Kasumi-1 (cell line): Measurements from ENCODE around the gene TMEM156.
"Not testable (repeated sequence)": the region's sequence is repeated elsewhere in the genome, so short reads cannot be mapped to it uniquely, and the experiment has no call there.

Experiments
- DNase-seq, 2 experiments: peaks; one replicate each; lab custom pipeline; 2025; lab: John Stamatoyannopoulos, UW

Gene TMEM156

DNA sequence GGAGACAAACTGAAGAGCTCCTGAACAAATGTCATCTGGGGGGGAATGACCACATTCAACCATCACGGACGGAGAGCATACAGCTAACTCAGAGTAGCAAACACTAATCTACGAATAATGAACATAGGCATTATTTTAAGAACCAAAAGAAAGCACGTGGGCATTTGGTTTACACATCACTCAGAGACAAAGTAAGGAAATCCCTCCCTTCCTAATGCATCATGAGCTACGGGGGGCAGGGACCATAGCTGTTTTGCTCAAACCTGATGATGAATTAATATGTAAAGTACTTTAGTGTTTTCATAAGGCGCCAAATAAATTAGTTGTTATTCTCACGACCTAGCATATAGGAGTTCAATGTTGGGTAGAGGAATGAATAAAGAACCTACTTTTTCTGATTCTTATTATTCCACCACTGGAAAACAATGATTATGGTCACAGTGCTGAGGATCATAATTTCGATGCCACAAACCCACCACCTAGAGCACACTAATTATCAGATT lies 11.7 kb upstream of the TMEM156 start:
- peak in 1 of 2 experiments; percentile 43 for DNase-seq

DNA sequence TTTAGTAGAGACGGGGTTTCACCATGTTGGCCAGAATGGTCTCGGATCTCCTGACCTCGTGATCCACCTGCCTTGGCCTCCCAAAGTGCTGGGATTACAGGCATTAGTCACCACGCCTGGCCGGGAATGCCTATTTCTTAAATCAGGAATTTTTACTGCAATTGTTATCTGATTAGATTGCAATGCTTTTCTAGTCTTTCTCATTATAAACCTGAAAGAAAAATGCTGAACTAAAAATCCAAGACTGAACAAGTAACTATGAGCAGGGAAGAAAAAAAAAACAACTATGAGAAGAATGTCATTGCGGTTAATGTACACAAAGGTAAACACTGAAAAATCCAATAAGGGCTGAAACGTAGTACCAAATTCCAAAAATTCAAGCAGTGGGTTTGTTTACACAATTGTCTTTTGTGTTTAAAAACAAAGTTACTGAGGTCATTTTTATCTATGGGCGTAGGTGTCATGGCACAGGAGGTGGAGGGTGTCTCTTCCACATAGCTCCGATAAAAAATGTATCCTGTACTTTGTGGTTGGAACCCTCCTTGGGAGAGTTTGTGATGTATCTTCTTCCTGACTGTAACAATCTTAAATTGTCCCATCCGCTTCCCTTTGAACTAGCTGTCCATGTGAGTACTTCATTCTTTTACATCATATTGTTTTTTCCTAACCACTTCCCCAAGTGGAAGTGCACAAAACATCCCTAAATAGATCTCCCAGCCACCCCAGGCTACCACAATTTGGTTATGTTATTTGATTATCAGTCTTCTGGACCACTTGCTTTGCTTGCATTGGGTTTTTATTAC lies 11.1 kb upstream of the TMEM156 start:
- DNase-seq = peak in 1 of 2 experiments; percentile 43

DNA sequence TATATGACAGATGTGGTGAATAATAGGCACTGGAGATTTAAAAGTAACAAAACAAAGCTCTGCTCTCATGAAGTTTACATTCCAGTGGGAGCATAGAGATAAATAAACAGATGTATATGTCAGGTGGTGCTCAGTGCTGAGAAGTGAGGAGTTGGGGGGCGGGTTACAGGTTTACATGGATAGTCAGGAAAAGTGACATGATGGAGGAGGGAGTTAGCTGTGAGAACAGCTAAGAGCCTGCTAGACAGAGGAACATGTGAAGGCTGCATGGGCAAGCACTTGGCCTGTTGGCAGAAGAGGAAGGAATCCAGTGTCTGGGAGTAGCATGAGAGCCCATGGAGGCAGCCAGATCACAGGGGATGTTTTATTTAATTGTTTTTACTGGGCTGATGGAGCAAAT lies 10.2 kb upstream of the TMEM156 start:
- DNase-seq = peak in 1 of 2 experiments; percentile 6

DNA sequence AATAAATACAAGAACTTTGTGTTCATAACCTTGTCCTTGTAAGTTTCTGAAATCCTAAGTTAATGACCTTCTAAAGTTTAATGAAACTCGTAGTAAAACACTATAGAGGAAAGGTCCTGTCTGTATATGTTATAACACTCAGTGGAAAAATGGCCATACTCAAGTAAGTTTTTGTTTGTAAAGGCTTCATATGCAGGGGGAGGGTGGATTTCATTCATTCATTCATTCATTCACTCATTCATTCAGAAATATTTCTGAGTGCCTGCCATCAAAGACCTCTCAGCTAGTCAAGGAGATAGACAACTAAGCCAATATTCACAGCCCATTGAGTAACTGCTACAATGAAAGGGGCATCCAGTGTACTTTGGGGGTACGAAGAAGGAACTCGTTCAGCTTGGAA lies 6.9 kb upstream of the TMEM156 start:
- DNase-seq = no peak

DNA sequence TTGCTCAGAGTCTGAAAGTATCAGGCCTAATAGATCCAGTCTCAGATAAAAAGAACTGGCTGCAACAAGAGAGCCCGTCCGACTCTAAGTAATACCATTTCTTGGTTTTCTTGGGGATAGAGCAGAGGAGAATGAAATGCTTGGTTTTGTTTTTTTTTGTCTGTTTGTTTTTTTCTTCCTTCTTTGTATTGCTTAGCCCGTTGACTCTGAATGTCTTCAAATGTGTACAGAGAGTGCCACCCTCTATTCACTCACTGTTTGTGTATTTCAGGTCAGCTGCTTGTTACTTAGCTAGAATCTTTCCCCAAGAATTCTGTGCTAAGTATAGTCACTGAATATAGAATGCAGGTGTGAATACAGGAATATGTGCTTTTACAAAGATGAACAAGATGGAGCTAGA lies 5.7 kb upstream of the TMEM156 start:
- DNase-seq = no peak

DNA sequence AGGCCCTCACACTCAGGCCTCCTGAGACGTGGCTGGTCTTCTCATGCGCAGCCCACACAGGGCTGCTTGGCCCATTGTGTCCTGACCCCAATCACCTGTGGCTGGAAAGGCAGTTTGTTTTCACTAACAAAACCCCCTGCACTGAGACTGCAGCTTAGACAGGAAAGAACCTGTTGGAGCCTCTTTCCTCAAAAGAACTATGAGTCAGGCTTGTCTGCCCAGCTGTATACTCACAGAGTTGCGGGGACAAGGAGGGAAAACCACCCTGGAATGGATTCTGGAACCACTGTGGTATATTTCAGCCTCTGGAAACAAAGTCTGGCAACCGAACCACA lies 5.2 kb upstream of the TMEM156 start:
- DNase-seq = no peak

DNA sequence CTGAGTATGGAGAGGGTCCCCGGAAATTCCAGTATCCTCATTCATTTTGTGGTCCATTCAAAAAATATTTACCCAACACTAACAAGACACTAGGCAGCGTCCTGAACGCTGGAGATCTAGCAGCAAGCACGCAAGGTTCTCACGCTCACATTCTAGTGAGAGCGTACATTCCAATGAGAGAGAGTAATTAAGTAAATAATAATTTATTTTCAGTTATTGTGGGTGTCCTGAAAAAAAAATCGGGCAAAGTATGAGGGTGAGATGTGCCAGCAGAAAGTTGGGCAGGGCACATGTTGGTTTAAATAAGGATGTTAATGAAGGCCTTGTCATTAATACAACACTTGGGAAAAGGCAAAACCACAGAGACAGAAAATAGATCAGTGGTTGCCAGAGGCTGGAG lies 4.0 kb upstream of the TMEM156 start:
- DNase-seq = no peak

DNA sequence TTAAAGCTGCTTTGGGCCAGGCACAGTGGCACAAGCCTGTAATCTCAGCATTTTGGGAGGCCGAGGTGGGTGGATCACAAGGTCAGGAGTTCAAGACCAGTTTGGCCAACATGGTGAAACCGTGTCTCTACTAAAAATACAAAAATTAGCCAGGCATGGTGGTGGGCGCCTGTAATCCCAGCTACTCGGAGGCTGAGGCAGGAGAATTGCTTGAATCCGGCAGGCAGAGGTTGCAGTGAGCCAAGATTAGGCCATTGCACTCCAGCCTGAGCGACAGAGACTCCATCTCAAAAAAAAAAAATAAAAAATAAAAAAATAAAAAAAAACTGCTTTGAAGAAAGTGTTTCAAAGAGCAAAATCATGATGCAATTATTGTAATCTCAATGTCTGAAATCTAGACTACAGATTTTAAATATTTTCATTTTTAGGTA lies 604 bp downstream of the TMEM156 start:
- DNase-seq = not testable (repeated sequence)

DNA sequence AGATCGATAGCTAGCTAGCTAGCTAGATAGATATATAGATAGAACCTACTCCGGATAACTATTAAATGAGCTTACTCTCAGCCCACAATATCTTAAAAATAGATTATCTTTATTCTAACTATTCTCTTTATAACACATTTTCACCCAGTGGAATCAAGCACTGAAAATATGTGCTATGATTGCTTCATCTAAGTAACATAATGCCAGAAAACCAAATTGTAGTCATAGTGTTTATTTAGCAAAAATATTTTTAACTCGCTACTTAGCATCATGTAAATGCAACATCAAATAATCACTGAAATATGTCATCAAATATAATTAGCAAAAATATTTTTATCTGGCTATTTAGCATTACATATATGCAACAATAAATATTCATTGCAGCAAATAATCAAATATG lies 1.5 kb downstream of the TMEM156 start:
- DNase-seq = no peak

DNA sequence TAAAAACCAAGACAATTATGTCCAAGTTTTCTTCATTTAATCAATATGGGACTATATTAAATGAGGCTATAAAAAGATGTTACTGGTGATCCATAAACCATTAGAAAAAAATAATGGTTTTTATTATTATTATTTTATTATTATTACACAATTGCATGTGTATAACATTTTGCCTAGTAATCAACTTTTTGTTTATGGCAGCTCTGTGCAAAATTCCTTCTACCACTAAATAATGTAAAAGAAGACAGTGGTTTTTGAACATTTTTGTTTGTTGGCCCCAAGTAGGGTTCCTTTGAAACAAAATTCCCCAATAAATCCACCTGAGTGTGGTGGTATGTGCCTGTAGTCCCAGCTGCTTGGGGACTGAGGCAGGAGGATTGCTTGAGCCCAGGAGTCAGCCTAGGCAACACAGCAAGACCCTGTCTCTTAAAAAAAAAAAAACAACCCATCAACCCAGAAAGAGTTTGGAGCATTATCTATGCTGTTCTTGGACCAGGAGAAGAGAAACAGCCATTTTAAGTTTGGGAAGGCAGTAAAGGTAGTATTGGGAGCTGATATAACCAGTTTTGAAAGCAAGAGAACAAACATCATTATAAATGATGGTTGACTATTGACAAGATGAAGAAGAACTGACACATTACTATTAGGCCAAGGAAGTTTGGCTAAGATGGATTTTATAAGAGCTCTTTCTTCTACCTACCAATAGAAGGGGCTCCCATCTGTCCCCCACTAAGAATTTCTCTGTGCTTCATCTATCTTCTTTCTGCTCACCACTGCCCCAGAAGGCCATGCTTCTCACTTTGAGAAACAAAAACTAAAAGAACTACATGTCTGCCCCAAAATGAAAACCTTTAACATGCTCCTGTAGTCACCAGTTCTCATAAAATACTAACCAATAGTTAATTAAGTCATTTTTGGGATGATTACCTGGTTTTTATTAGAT lies 2.2 kb downstream of the TMEM156 start:
- no peak for DNase-seq

DNA sequence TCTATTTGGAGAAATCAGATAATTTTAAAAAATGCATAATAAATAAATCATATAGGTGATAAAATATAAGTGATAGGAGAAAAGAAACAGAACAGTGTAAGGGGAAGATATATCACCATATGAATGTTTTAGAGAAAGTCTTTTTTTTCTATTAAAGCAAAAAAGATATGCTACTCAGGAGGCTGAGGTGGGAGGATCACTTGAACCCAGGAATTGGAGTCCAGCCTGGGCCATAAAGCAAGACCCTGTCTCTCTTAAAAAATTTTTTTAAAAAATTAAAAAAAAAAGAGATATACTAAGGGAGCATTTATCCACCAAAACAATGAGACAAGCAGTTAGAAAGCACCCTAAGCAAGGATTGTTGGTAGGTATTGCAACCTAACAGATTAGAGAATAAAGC lies 6.1 kb downstream of the TMEM156 start:
- no peak for DNase-seq

DNA sequence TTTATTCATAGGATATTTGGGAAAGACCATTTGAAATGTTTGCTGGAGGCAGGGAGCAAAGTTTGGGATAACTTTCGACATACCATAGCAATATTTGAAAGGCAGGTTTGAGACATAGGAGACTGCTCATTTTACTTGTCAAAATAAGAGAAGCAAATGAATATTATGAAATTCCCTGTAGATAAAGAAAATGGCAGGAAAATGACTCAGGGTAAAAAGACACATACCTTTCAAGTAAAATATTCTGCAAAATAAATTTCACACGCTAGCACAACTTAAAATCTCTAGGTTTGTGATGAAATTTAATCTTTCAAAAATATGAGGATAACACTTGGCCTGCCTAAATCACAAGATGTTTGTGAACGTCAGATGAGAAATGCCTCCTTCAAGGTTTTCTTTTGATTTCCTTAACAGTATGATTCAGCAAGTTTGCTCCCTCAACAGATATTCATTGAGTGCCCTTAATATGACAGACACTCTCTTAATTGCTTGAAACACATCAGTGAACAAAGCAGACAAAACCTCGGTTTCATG lies 6.6 kb downstream of the TMEM156 start:
- DNase-seq = no peak

DNA sequence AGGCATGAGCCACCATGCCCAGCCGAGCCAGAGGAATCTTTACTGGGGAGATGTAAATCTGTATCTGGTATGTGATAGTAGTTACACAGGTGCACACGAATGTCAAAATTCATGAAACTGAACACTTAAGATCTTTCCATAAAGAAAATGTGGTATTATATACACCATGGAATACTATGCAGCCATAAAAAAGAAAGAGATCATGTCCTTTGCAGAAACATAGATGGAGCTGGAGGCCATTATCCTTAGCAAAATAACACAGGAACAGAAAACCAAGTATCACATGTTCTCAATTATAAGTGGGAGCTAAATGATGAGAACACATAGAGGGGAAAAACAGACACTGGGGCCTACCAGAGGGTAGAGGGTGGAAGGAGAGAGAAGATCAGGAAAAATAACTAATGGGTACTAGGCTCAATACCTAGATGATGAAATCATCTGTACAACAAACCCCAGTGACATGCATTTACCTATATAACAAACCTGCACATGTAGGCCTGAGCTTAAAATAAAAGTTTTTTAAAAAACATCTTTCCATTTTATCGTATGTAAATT lies 7.8 kb downstream of the TMEM156 start:
- DNase-seq = no peak

DNA sequence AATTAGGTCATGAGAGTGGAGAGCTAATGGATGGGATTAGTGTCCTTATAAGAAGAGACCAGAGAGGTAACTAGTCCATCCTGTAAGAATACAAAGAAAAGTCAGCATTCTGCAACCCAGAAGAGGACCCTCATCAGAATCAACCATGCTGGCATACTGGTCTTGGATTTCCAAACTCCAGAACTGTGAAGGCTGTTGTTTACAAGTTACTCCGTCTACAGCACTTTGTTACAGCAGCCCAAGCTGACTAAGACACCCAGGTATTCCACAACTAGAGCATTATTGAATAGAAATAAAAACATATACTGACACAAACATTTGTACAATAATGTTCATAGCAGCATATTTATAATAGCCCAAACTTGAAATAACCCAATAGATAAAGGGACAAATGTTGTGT lies 9.2 kb downstream of the TMEM156 start:
- no peak for DNase-seq

DNA sequence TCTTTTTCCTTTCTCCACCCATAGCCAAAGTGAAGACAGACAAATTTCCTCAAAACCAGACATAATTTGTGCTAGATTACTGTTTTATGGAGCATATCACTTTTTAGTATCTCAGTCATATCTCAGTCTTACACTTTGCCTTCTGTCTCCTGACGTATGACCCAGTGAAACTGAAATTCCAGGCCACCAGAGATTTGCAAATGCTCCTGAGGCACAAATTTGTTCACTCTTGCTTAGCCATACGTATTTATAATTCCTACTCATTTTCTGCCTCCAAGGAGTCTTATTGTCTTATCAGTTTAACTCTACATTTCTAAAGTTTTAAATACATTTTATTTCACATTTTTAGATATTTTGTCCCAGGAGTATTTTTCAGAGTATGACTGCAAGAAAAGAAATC lies 10.0 kb downstream of the TMEM156 start:
- no peak for DNase-seq

DNA sequence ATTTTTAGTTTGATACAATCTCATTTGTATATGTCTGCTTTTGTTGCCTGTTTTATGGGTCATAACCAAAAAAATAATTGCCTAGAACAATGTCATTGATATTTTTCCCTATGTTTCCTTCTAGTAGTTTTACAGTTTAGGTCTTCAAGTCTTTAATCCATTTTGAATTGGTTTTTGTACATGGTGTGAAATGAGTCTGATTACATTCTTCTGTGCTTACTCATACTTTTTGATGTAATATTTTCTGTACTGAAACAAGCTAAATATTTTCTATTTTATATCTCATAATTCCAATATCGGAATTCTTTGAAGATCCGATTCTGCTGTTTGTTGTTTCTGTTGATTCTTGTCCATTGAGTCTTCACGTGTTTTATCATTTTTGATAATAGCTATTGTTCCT lies 10.6 kb downstream of the TMEM156 start:
- DNase-seq = no peak

DNA sequence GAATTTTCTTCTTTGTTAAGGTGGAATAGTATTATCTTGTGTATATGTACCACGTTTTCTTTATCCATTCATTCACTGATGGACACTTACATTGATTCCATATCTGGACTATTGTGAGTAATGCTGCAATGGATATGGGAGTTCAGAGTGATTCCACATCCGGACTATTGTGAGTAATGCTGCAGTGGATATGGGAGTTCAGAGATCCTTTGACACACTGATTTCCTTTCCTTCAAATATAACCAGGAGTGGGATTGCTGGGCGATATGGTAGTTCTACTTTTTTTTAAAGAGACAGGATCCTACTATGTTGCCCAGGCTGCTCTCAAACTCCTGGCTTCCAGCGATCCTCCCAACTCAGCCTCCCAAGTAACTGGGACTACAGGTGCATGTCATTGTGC lies 12.1 kb downstream of the TMEM156 start:
- DNase-seq = no peak

DNA sequence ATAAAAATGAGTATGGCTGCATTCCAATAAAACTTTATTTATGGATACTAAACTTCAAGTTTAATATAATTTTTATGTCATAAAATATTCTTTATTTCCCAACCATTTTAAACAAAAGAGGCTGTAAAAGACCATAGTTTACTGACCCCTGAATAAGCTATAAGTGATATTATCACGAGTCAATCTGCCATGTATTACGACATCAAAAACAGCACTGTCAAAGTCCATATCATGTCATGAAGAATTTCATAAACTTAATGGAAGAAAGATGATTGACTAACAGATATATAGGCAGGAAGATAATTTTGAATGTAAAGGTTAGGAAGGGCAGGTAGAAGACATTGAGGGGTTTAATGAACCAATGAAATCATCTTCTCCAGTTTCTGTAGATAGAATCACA lies 18.2 kb downstream of the TMEM156 start:
- no peak for DNase-seq

DNA sequence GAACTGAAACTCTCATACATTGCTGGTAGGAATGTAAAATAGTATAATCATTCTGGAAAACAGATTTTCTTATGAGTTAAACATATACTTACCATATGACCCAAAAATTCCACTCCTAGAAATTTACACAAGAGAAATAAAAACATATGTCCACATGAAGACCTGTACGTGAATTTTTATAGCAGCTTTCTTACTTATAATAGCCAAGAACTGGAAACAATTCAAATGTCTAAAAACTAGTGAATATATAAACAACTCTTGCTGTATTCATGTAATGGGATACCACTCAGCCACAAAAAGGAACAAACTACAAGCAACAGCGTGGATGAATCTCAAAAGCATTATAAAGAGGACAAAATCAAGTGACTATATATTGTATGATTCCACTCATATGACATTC lies 27.5 kb downstream of the TMEM156 start:
- no peak for DNase-seq

DNA sequence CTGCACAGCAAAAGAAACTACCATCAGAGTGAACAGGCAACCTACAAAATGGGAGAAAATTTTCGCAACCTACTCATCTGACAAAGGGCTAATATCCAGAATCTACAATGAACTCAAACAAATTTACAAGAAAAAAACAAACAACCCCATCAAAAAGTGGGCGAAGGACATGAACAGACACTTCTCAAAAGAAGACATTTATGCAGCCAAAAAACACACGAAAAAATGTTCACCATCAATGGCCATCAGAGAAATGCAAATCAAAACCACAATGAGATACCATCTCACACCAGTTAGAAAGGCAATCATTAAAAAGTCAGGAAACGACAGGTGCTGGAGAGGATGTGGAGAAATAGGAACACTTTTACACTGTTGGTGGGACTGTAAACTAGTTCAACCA lies 30.2 kb downstream of the TMEM156 start:
- DNase-seq = not testable (repeated sequence)

DNA sequence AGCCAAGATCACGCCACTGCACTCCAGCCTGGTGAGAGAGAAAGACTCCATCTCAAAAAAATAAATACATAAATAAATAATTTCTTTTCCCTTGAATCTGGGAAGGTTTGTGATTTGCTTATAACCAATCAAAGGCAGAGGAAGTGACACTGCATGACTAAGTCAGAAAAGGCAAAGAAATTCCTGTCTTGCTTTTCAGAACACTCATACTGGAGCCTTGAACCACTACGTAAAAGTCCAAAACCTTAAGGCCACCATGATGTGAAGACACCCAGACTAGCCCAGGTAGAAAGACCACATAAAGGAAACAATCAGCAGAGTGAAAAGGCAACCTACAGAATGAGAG lies 36.6 kb downstream of the TMEM156 start:
- no peak for DNase-seq

DNA sequence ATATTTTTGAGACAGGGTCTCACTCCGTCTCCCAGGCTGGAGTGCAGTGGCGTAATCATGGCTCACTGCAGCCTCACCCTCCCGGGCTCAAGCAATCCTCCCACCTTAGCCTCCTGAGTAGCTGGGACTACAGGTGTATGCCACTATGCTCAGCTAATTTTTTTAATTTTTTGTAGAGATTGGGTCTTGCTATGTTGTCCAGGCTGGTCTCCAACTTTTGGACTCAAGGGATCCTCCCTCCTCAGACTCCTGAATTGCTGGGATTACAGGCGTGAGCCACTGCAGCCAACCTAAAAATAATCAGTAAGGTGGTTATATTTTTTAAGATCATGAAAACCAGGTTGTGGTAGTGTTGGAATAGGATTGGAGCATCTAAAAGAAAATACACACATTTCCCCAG lies 38.1 kb downstream of the TMEM156 start:
- DNase-seq = no peak

DNA sequence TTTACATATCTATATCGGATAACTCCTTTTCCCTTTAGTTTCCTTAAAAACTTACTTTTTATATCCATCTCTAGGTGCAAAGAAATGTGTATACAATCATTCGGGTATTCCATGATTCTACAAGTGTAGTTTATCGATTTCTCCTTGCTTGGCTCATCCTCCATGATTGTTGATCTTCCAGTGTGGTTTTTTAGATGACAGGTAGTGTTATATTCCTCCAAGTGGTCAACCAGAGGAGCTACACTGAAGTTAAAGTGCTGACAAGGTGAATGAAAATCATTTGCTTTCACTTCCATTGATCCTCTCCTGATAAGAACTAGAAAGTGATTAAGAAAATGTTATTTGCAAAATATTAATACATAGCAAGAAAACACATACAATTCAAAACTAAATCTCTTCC lies 38.5 kb downstream of the TMEM156 start:
- no peak for DNase-seq
